Osteoblast (primary cell): Measurements from ENCODE around the gene SMIM7. TPM values are rescaled to one million over a fixed set of nuclear protein-coding genes. Genes with fewer than 3 reads are reported as not detected.

Source experiments
- DNase-seq: peaks from one replicate; pipeline ENCODE4 v3.0.0; 2011; ENCODE audit warnings: low spot score, mixed read lengths; ENCODE audit not compliant: insufficient read length; ENCODE audit errors: missing footprints
- H2AFZ ChIP-seq: 2 replicates; pipeline ENCODE4 v1.6.0; 2011; ENCODE audit warnings: mild to moderate bottlenecking, low read length
- H3K27ac ChIP-seq: 2 replicates; pipeline ENCODE4 v1.5.1; 2011; ENCODE audit warnings: mild to moderate bottlenecking, low read depth, low read length, moderate library complexity
- H3K27me3 ChIP-seq: 2 replicates; pipeline ENCODE4 v1.6.0; 2012; ENCODE audit warnings: mild to moderate bottlenecking, control low read depth, inconsistent platforms, low read length, moderate library complexity; ENCODE audit not compliant: insufficient read depth
- H3K36me3 ChIP-seq: 2 replicates; pipeline ENCODE4 v1.5.1; 2011; ENCODE audit warnings: mild to moderate bottlenecking, low read length, control low read depth, moderate library complexity; ENCODE audit not compliant: insufficient read depth
- H3K4me1 ChIP-seq: 2 replicates; pipeline ENCODE4 v1.5.1; 2011; ENCODE audit warnings: mild to moderate bottlenecking, low read length, control low read depth, moderate library complexity; ENCODE audit not compliant: insufficient read depth
- H3K4me2 ChIP-seq: 2 replicates; pipeline ENCODE4 v1.6.0; 2011; ENCODE audit warnings: mild to moderate bottlenecking, low read length; ENCODE audit not compliant: insufficient read depth
- H3K4me3 ChIP-seq: fragments of 200-600 bp; sonication (generic); 3 replicates; pipeline ENCODE4 v1.5.1; 2012; ENCODE audit warnings: mild to moderate bottlenecking, low read length, inconsistent platforms; ENCODE audit not compliant: insufficient read depth
- H3K79me2 ChIP-seq: 2 replicates; pipeline ENCODE4 v1.6.0; 2012; ENCODE audit warnings: mild to moderate bottlenecking, low read length, control low read depth, inconsistent platforms; ENCODE audit not compliant: insufficient read depth
- H3K9me3 ChIP-seq: 2 replicates; pipeline ENCODE4 v1.5.1; 2011; ENCODE audit warnings: low read depth, low read length, control low read depth
- H4K20me1 ChIP-seq: 2 replicates; pipeline ENCODE4 v1.6.0; 2012; ENCODE audit warnings: mild to moderate bottlenecking, low read length, control low read depth; ENCODE audit not compliant: insufficient read depth
- CTCF ChIP-seq: IDR thresholded peaks from 2 replicates; pipeline ENCODE4 v1.5.1; 2011; ENCODE audit warnings: mild to moderate bottlenecking, low read depth, low read length, moderate library complexity; ENCODE audit errors: extremely low read depth
- total RNA-seq: library from RNA; depleted of rRNA; stranded (reverse); fragments of >200 nt; gene quantifications from 2 replicates; pipeline ENCODE4 v1.2.3, GENCODE V29; 2012

SMIM7 gene
- total RNA-seq, 1 donor: 60.1 TPM

- Histone ChIP-seq H3K79me2 (peaks cover 63% of the 10 kb centered on the region), H4K20me1 (peaks cover 7% of the 10 kb centered on the region), H3K27ac (no peak overlapping the region), H3K4me2 (no peak overlapping the region), H2AFZ (no peak overlapping the region), H3K4me1 (no peaks in the 10 kb centered on the region), H3K27me3 (no peaks in the 10 kb centered on the region), H3K9me3 (no peaks in the 10 kb centered on the region), H3K4me3 (no peak overlapping the region), H3K36me3 (peaks cover 27% of the 10 kb centered on the region)
- DNase-seq: no peak
- no peak for TF ChIP-seq CTCF
Observed at GRCh38 chr19:16637535-16637934, 22.4 kb downstream of the SMIM7 start.

GRCh38 chr19:16631465-16631864, 28.5 kb downstream of the SMIM7 start:
- Histone ChIP-seq H3K79me2 (peaks cover 34% of the 10 kb centered on the region), H3K36me3 (peaks cover 21% of the 10 kb centered on the region), H3K9me3 (no peaks in the 10 kb centered on the region)

GRCh38 chr19:16628984-16629691, 30.8 kb downstream of the SMIM7 start:
- Histone ChIP-seq H3K4me3 (peak overlapping the region; percentile 96), H3K9me3 (no peaks in the 10 kb centered on the region), H4K20me1 (peaks cover 35% of the 10 kb centered on the region), H3K27me3 (no peaks in the 10 kb centered on the region), H3K27ac (peak overlapping the region; percentile 76), H2AFZ (peak overlapping the region; percentile 48), H3K4me2 (peak overlapping the region; percentile 82), H3K36me3 (peaks cover 33% of the 10 kb centered on the region), H3K4me1 (peaks cover 15% of the 10 kb centered on the region), H3K79me2 (peaks cover 45% of the 10 kb centered on the region)
- TF ChIP-seq CTCF: no peak
- DNase-seq: no peak

More at GRCh38 chr19:16631465-16631864, 28.5 kb downstream of the SMIM7 start:
- no peaks in the 10 kb centered on the region for H3K27me3 ChIP-seq
- no peak overlapping the region for H3K4me3 ChIP-seq
- H3K4me2 ChIP-seq: no peak overlapping the region
- H4K20me1 ChIP-seq: peaks cover 11% of the 10 kb centered on the region
- H3K27ac ChIP-seq: no peak overlapping the region
- no peak for TF ChIP-seq CTCF
- peaks cover 9% of the 10 kb centered on the region for H3K4me1 ChIP-seq
- DNase-seq: no peak
- no peak overlapping the region for H2AFZ ChIP-seq

GRCh38 chr19:16628183-16628983, 31.6 kb downstream of the SMIM7 start, which contains the start of gene MED26:
TSS of gene MED26 (minus strand) at chr19:16628204. CDS start at chr19:16627943, 261 bp downstream.
- no peak for TF ChIP-seq CTCF
- H3K9me3 ChIP-seq: no peaks in the 10 kb centered on the region
- peak; percentile 99 for DNase-seq
- H4K20me1 ChIP-seq: peaks cover 42% of the 10 kb centered on the region
- no peaks in the 10 kb centered on the region for H3K27me3 ChIP-seq
- peak within 1 kb of the TSS; percentile 97 for H3K4me2 ChIP-seq
- H3K79me2 ChIP-seq: peaks cover 49% of the 10 kb centered on the region
- H3K4me1 ChIP-seq: peaks cover 15% of the 10 kb centered on the region
- H3K36me3 ChIP-seq: peaks cover 37% of the 10 kb centered on the region
- peak within 1 kb of the TSS; percentile 96 for H3K4me3 ChIP-seq
- peak within 1 kb of the TSS; percentile 86 for H3K27ac ChIP-seq
- H2AFZ ChIP-seq: peak within 1 kb of the TSS; percentile 85
